GM19438 (cell line): ENCODE data around the gene ALAS2.
"Not testable (repeated sequence)": the region's sequence is repeated elsewhere in the genome, so short reads cannot be mapped to it uniquely, and the experiment has no call there.

ENCODE experiments used
- ATAC-seq: cut with Tn5 transposase; IDR thresholded peaks from one replicate; pipeline ENCODE4 v1.9.1; 2021; ENCODE audit warnings: low read depth; ENCODE audit not compliant: unreplicated experiment

The ALAS2 gene

GRCh38 chrX:55030271-55031205, at the start of gene ALAS2:
TSS of gene ALAS2 (minus strand) at chrX:55030977. CDS start at chrX:55026000, 4,977 bp downstream.
- no peak for ATAC-seq

- no peak for ATAC-seq
Observed at GRCh38 chrX:55074851-55075467, 44.2 kb upstream of the ALAS2 start, which contains the start of gene PAGE2B. TSS of gene PAGE2B (plus strand) at chrX:55075030. CDS start at chrX:55076042, 1,012 bp downstream.

- no peak for ATAC-seq
Observed at GRCh38 chrX:55072286-55072685, 41.5 kb upstream of the ALAS2 start.

- ATAC-seq: not testable (repeated sequence)
Observed at GRCh38 chrX:55067180-55067579, 36.4 kb upstream of the ALAS2 start.

- ATAC-seq: no peak
Observed at GRCh38 chrX:55057675-55058249, 27.0 kb upstream of the ALAS2 start.

- ATAC-seq: no peak
Observed at GRCh38 chrX:55056820-55057674, 26.3 kb upstream of the ALAS2 start.

- not testable (repeated sequence) for ATAC-seq
Observed at GRCh38 chrX:55050599-55050998, 19.8 kb upstream of the ALAS2 start.

GRCh38 chrX:55041514-55041913, 10.7 kb upstream of the ALAS2 start:
- ATAC-seq: no peak

- no peak for ATAC-seq
Observed at GRCh38 chrX:55039471-55039870, 8.7 kb upstream of the ALAS2 start.

GRCh38 chrX:55033429-55033828, 2.7 kb upstream of the ALAS2 start:
- no peak for ATAC-seq

GRCh38 chrX:55029291-55029690, 1.5 kb downstream of the ALAS2 start:
- ATAC-seq: no peak

GRCh38 chrX:55028611-55029010, 2.2 kb downstream of the ALAS2 start:
- ATAC-seq: no peak

- no peak for ATAC-seq
Observed at GRCh38 chrX:55028040-55028439, 2.7 kb downstream of the ALAS2 start.

- no peak for ATAC-seq
Observed at GRCh38 chrX:55026840-55027239, 3.9 kb downstream of the ALAS2 start.

- no peak for ATAC-seq
Observed at GRCh38 chrX:55026143-55026542, 4.6 kb downstream of the ALAS2 start.

- no peak for ATAC-seq
Observed at GRCh38 chrX:55014897-55015299, 15.9 kb downstream of the ALAS2 start.

- ATAC-seq: no peak
Observed at GRCh38 chrX:55011294-55011693, 19.5 kb downstream of the ALAS2 start.

- ATAC-seq: no peak
Observed at GRCh38 chrX:55008571-55009358, 22.0 kb downstream of the ALAS2 start.

GRCh38 chrX:55007656-55008055, 23.1 kb downstream of the ALAS2 start:
- ATAC-seq: no peak
